IMR-90 (cell line): ENCODE data around the gene GIMAP8.

ENCODE experiments used
- BHLHE40 ChIP-seq: fragments of 150-350 bp; IDR thresholded peaks from 2 replicates; pipeline ENCODE4 v1.6.1; 2016; ENCODE audit warnings: mild to moderate bottlenecking, low read depth, low read length
- CEBPB ChIP-seq: IDR thresholded peaks from 2 replicates; pipeline ENCODE4 v1.6.1; 2012; ENCODE audit warnings: low read depth, low read length, improper control_type of control experiment
- FOS ChIP-seq: fragments of 150-350 bp; IDR thresholded peaks from 2 replicates; pipeline ENCODE4 v1.6.1; 2016; ENCODE audit warnings: low read depth, low read length
- MAFK ChIP-seq: IDR thresholded peaks from 2 replicates; pipeline ENCODE4 v1.6.1; 2012; ENCODE audit warnings: low read depth, low read length, improper control_type of control experiment
- MAZ ChIP-seq: IDR thresholded peaks from 2 replicates; pipeline ENCODE4 v1.6.1; 2012; ENCODE audit warnings: low read depth, mild to moderate bottlenecking, low read length, improper control_type of control experiment, moderate library complexity, borderline replicate concordance
- POLR2A ChIP-seq: IDR thresholded peaks from 2 replicates; pipeline ENCODE4 v1.6.1; 2012; ENCODE audit warnings: mild to moderate bottlenecking, low read depth, low read length
- RAD21 ChIP-seq: IDR thresholded peaks from 2 replicates; pipeline ENCODE4 v1.6.1; 2012; ENCODE audit warnings: low read length, improper control_type of control experiment
- RCOR1 ChIP-seq: IDR thresholded peaks from 2 replicates; pipeline ENCODE4 v1.6.1; 2012; ENCODE audit warnings: mild to moderate bottlenecking, low read length, improper control_type of control experiment; ENCODE audit not compliant: insufficient replicate concordance
- RFX5 ChIP-seq: IDR thresholded peaks from 2 replicates; pipeline ENCODE4 v1.8.0; 2012; ENCODE audit warnings: low read depth, mild to moderate bottlenecking, low read length, moderate library complexity
- SMC3 ChIP-seq: fragments of 150-350 bp; IDR thresholded peaks from 2 replicates; pipeline ENCODE4 v1.6.1; 2016; ENCODE audit warnings: low read depth, mild to moderate bottlenecking, antibody characterized with exemption, low read length, moderate library complexity
- TF ChIP-seq, protein P1 (sequence below): conservative IDR thresholded peaks from 2 replicates; pipeline ENCODE4 v1.5.1; 2012; ENCODE audit warnings: mild to moderate bottlenecking, low read depth, low read length, improper control_type of control experiment
- TF ChIP-seq, protein P2 (sequence below): fragments of 150-350 bp; IDR thresholded peaks from 2 replicates; pipeline ENCODE4 v1.6.1; 2017; ENCODE audit warnings: mild to moderate bottlenecking, antibody characterized with exemption, low read length, low read depth
- TF ChIP-seq, protein P3 (sequence below): fragments of 150-350 bp; IDR thresholded peaks from 2 replicates; pipeline ENCODE4 v1.6.1; 2016; ENCODE audit warnings: low read depth, mild to moderate bottlenecking, low read length, moderate library complexity, borderline replicate concordance

DNA sequence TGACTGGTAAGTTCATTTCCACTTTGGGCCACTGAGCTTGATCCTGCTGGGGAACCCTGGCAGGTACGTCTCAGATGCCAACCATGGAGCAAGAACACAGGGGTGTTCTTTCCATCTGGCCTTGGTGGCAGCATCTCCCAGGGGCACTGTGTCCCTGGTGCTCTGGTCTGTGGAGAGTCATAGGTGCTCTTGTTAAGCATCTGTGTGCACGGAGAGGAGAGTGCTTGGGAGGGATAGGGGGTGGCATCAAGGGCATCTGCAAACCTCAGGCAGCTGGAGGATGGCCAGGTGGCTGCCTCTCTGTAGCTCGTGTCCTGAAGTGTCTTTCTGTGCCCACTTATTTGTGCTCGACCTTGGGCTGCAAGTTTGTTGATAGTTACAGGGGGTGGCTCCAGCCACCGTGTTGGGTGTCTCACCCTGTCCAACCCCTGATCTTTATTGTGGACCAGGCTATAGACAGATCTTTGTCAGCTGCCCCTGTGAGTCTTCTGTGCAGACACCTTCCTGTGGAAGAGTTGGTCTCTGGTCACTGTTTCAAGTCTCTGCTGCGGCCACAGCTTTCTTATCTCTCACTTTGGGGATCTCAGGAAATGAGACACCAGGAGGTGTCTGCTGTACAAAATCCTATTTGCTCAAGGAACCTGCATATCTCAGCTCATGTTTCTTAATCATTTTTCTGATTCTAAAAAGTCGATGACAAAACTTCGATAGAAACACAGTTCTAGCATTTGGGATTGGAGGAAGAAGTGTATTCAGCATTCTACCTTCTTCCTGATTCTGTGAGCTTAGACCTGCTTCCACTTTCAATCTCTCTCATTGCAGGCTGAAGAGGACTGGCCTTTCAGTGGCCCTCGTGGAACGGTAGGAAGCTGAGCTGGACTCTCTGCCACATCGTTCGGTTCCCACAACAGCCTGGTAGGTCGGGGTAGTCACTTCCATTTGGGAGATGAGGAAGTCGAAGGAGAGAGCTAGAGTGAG, 17.2 kb upstream of the GIMAP8 start:
- TF ChIP-seq, protein P1, sequence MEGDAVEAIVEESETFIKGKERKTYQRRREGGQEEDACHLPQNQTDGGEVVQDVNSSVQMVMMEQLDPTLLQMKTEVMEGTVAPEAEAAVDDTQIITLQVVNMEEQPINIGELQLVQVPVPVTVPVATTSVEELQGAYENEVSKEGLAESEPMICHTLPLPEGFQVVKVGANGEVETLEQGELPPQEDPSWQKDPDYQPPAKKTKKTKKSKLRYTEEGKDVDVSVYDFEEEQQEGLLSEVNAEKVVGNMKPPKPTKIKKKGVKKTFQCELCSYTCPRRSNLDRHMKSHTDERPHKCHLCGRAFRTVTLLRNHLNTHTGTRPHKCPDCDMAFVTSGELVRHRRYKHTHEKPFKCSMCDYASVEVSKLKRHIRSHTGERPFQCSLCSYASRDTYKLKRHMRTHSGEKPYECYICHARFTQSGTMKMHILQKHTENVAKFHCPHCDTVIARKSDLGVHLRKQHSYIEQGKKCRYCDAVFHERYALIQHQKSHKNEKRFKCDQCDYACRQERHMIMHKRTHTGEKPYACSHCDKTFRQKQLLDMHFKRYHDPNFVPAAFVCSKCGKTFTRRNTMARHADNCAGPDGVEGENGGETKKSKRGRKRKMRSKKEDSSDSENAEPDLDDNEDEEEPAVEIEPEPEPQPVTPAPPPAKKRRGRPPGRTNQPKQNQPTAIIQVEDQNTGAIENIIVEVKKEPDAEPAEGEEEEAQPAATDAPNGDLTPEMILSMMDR: no peak
- TF ChIP-seq BHLHE40 (no peak), POLR2A (no peak), MAFK (no peak), RFX5 (no peak), SMC3 (no peak), RAD21 (no peak), FOS (no peak), RCOR1 (no peak), MAZ (no peak), CEBPB (no peak)
- TF ChIP-seq, protein P2, sequence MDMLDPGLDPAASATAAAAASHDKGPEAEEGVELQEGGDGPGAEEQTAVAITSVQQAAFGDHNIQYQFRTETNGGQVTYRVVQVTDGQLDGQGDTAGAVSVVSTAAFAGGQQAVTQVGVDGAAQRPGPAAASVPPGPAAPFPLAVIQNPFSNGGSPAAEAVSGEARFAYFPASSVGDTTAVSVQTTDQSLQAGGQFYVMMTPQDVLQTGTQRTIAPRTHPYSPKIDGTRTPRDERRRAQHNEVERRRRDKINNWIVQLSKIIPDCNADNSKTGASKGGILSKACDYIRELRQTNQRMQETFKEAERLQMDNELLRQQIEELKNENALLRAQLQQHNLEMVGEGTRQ: no peak
- TF ChIP-seq, protein P3, sequence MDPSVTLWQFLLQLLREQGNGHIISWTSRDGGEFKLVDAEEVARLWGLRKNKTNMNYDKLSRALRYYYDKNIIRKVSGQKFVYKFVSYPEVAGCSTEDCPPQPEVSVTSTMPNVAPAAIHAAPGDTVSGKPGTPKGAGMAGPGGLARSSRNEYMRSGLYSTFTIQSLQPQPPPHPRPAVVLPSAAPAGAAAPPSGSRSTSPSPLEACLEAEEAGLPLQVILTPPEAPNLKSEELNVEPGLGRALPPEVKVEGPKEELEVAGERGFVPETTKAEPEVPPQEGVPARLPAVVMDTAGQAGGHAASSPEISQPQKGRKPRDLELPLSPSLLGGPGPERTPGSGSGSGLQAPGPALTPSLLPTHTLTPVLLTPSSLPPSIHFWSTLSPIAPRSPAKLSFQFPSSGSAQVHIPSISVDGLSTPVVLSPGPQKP: no peak
